Measurements from ENCODE around the gene FBL. TPM values are rescaled to one million over a fixed set of nuclear protein-coding genes. Genes with fewer than 3 reads are reported as not detected.
"Not testable (repeated sequence)": the region's sequence is repeated elsewhere in the genome, so short reads cannot be mapped to it uniquely, and the experiment has no call there.

The FBL gene
- total RNA-seq: 100 to 1,000 TPM; 482 to 499 TPM

DNA sequence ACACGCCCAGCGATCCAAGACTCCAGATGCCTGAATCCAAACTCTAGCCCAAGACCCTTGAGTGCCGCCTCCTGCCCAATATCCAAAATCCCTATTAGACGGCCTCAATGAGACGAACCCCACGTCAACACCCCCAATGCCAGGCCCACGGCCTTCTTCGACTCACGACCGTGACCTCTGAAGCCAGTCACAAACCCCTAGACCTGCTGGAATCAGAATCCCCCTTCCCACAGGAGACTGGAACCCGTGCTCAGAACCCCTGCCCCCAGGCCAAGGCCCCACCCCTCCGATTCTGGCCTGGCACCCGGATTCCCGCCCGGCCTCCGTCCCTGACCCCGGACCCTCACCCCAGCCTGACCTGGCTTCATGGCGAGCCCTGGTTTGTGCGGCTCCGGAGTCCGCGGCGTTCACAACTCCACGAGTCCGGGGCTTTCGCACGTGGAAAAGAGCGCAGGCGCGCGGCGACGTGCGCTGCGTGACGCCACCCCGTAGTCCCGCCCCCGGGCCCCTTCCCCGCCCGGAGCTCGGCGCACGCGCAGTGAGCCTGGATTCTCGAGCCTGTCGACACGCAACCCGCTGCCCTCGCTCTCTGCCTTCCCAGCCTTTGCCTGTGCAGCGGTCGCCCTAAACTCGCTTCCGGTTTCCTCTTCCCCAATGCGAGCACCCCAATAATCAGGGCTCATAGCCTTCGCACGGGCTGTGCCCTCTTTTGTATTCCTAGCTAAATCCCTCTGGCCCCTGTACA lies at the start of gene FBL:
Gene FBL (minus strand): TSS at position 447 of the 745 bp plus-strand sequence. CDS start 79 bp downstream, at position 368.
- Mint-ChIP-seq H3K4me1 (ENCODE audit: low read depth) (peaks cover 49% of the 10 kb centered on the region), H3K9me3 (no peaks in the 10 kb centered on the region), H3K4me3 (peak within 1 kb of the TSS; percentile 79 to 94), H3K27me3 (ENCODE audit: low read depth) (no peaks in the 10 kb centered on the region), H3K36me3 (ENCODE audit: insufficient read depth in 2 of 2) (peaks cover 3 to 5% of the 10 kb centered on the region in 2 donors), H3K27ac (peak within 1 kb of the TSS; percentile 100)
- DNase-seq (peak; percentile 98 to 99), ATAC-seq (replicated peaks in 1 of 2) (peak; percentile 96)

DNA sequence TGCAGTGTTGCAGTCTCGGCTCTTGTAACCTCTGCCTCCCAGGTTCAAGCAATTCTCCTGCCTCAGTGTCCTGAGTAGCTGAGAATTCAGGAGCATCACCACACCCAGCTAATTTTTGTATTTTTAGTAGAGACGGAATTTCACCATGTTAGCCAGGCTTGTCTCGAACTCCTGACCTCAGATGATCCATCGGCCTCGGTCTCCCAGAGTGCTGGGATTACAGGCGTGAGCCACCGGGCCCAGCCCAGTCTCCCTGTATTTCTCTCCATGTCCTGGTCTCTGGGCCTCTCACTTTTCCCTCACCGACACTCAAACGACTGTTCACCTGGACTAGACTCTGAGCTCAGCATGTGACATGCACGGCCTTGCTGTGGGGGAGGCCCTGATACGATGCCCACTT lies 48.9 kb upstream of the FBL start:
- ATAC-seq (replicated peaks in 1 of 2); H3K27ac Mint-ChIP-seq; H3K9me3 Mint-ChIP-seq; H3K27me3 Mint-ChIP-seq (ENCODE audit: low read depth); H3K4me3 Mint-ChIP-seq; DNase-seq; H3K4me1 Mint-ChIP-seq (ENCODE audit: low read depth); H3K36me3 Mint-ChIP-seq (ENCODE audit: insufficient read depth in 2 of 2): not testable (repeated sequence)

- not testable (repeated sequence) for H3K4me1 Mint-ChIP-seq (ENCODE audit: low read depth); H3K4me3 Mint-ChIP-seq; DNase-seq; H3K27me3 Mint-ChIP-seq (ENCODE audit: low read depth); H3K27ac Mint-ChIP-seq; ATAC-seq (replicated peaks in 1 of 2); H3K36me3 Mint-ChIP-seq (ENCODE audit: insufficient read depth in 2 of 2); H3K9me3 Mint-ChIP-seq
Observed at GRCh38 chr19:39894236-39894606, 48.0 kb upstream of the FBL start.

GRCh38 chr19:39893366-39894235 lies 47.4 kb upstream of the FBL start:
- not testable (repeated sequence) for H3K27ac Mint-ChIP-seq; H3K36me3 Mint-ChIP-seq (ENCODE audit: insufficient read depth in 2 of 2); H3K4me1 Mint-ChIP-seq (ENCODE audit: low read depth); H3K9me3 Mint-ChIP-seq; H3K27me3 Mint-ChIP-seq (ENCODE audit: low read depth)
- DNase-seq (peak; percentile 35), ATAC-seq (replicated peaks in 1 of 2) (peak; percentile 30 to 37)
- H3K4me3 Mint-ChIP-seq: peak overlapping the region; percentile 4 to 53

DNA sequence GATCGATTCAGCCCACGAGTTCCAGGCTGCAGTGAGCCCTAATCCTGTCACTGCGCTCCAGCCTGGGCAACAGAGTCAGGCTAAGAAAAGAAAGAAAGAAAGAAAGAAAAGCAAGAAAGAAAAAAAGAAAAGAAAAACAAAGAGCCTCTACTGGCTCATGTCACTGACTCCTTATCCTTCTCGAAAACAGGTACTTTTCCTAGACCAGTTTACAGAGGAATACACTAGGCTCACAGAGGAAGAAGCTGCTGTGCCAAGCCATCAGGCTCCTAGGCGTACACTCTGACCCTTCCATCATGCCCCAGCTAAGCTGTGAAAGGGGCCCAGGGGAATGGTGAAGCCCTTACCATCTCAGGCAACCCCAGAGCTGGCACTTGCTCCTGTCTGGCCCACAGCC lies 46.3 kb upstream of the FBL start:
- not testable (repeated sequence) for H3K4me3 Mint-ChIP-seq; H3K36me3 Mint-ChIP-seq (ENCODE audit: insufficient read depth in 2 of 2); H3K27me3 Mint-ChIP-seq (ENCODE audit: low read depth); H3K9me3 Mint-ChIP-seq; ATAC-seq (replicated peaks in 1 of 2); H3K4me1 Mint-ChIP-seq (ENCODE audit: low read depth); DNase-seq
- peak overlapping the region; percentile 30 for H3K27ac Mint-ChIP-seq

DNA sequence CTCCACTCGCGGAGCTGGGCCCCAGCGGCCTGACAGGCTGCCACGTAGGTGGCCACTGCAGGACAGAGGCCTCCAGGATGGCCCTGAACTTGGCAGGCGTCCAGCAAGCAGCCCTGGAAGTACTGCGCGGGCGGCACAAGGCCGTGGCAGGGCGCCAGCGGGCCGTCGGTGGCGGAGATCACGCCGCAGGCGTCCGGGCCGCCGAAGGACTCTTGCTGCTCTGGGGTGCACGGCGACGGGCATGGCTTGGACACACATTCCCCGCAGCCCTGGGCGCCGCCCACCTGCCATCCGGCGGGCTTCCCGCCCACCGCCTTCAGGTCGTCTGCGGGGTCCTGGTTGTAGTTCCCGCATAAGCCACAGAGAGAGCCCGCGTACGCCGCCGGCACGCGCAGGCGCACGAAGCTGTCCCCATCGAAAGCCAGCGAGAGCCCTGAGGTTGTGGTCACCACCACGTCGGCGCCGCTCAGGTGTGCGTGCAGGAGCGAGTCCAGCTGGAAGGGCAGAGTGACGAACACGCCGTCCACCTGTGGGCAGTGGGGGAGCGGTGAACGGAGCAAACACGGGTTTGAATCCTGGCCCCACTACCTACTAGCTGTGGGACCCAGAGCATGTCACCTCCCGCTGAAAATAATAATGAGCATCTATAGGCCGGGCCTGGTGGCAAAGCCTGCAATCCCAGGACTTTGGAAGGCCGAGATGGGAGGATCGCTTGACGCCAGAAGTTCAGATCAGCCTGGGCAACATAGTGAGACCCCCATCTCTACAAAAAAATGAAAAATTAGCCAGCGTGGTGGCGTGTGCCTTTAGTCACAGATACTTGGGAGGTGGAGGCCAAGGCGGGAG lies 45.7 kb upstream of the FBL start:
- H3K9me3 Mint-ChIP-seq, DNase-seq: not testable (repeated sequence)

DNA sequence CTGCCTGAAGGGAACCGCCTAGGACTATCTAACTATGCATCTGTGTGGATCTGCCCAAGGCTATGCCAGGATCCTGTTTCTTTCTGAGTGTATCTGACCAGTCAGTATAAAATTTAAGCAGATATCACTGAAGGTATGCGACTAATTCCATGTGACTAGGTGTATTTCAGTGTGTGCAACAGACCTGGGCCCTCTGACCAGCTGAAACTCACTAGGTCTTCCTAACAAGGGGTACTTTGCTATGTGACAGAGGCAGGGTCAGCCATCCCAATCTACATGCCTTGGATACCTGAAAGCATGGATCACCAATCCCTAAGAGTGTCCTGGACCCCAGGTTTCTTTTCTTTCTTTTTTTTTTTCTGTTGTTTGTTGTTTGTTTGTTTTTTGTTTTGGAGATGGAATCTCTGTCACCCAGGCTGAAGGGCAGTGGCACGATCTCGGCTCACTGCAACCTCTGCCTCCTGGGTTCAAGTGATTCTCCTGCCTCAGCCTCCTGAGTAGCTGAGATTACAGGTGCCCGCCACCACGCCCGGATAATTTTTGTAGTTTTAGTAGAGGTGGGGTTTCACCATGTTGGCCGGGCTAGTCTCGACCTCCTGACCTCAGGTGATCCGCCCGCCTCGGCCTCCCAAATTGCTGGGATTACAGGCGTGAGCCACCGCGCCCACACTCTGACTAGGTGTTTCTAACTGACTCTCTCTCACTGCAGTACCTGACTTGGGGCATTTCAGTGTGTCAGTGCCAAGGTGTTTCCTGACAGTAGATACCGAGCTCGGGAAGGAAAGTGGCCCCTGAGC lies 44.8 kb upstream of the FBL start:
- H3K4me3 Mint-ChIP-seq: no peak overlapping the region
- no peak overlapping the region for H3K27ac Mint-ChIP-seq
- no peaks in the 10 kb centered on the region for H3K36me3 Mint-ChIP-seq (ENCODE audit: insufficient read depth in 2 of 2)
- no peaks in the 10 kb centered on the region for H3K27me3 Mint-ChIP-seq (ENCODE audit: low read depth)
- DNase-seq (no peak), ATAC-seq (replicated peaks in 1 of 2) (no peak)
- peaks cover 6% of the 10 kb centered on the region for H3K4me1 Mint-ChIP-seq (ENCODE audit: low read depth)
- no peaks in the 10 kb centered on the region for H3K9me3 Mint-ChIP-seq

More for the DNA sequence above, 45.7 kb upstream of the FBL start:
- not testable (repeated sequence) for H3K36me3 Mint-ChIP-seq (ENCODE audit: insufficient read depth in 2 of 2); ATAC-seq (replicated peaks in 1 of 2); H3K4me1 Mint-ChIP-seq (ENCODE audit: low read depth); H3K4me3 Mint-ChIP-seq; H3K27me3 Mint-ChIP-seq (ENCODE audit: low read depth)
- peak overlapping the region; percentile 30 for H3K27ac Mint-ChIP-seq

GRCh38 chr19:39889872-39890754 lies 43.9 kb upstream of the FBL start:
- H3K36me3 Mint-ChIP-seq (ENCODE audit: insufficient read depth in 2 of 2); H3K27ac Mint-ChIP-seq; H3K27me3 Mint-ChIP-seq (ENCODE audit: low read depth); DNase-seq; H3K9me3 Mint-ChIP-seq; H3K4me3 Mint-ChIP-seq; H3K4me1 Mint-ChIP-seq (ENCODE audit: low read depth): not testable (repeated sequence)
- ATAC-seq (replicated peaks in 1 of 2): peak in 1 of 2 donors; percentile 16

DNA sequence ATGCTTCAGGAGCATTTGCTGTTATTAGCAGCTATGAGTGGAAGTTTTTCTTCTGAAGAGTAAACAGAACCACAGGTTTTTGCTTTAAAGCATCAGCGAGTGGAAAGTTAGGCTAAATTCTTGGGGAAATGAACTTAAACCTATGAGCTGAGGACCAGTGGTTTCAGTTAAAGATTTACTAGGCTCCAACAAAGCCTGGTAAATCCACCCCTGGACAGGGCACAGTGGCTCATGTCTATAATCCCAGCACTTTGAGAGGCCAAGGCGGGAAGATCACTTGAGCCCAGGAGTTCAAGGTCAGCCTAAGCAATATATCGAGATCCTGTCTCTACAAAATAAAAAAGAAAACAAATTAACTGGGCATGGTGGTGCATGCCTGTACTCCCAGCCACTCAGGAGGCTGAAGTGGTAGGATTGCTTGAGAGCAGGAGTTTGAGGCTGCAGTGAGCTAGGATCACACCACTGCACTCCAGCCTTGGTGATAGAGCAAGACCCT lies 41.3 kb upstream of the FBL start:
- not testable (repeated sequence) for H3K27me3 Mint-ChIP-seq (ENCODE audit: low read depth); DNase-seq; H3K36me3 Mint-ChIP-seq (ENCODE audit: insufficient read depth in 2 of 2); ATAC-seq (replicated peaks in 1 of 2); H3K9me3 Mint-ChIP-seq; H3K4me3 Mint-ChIP-seq; H3K27ac Mint-ChIP-seq; H3K4me1 Mint-ChIP-seq (ENCODE audit: low read depth)

DNA sequence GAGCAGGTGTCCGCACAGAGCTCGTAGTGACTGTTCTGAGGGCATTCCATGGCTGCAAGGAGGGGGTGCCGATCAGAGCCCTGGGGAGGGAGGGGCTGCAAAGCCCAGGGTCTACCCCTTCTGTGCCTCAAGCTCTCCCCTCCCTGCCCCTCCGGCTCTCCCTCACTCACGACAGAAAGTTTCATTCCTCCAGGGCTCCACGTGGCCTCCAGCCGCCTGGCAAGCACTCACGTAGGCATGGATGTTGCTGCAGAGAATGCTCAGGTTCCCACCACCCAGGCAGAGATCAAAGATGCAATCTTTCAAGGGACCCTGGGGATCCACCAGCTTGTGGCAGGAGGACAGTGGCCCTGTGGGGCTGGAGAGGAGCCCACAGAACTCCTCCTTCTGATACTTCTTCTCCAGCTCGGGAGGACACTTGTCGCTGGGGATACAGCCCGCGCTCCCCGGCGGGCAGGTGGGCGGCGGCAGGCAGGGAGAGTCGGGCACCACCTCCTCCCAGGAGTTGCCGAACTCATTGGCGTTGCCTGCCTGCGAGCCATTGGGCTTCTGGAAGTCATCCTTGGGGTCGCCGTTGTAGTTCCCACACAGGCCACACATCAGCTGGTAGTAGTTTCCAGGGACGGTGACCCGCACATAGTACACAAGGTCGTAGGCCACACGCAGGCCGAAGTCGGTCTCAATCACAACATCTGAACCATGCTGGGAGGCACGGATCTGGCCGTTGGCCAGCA lies 39.8 kb upstream of the FBL start:
- DNase-seq; H3K9me3 Mint-ChIP-seq; H3K27me3 Mint-ChIP-seq (ENCODE audit: low read depth); H3K27ac Mint-ChIP-seq; H3K36me3 Mint-ChIP-seq (ENCODE audit: insufficient read depth in 2 of 2); H3K4me1 Mint-ChIP-seq (ENCODE audit: low read depth); H3K4me3 Mint-ChIP-seq; ATAC-seq (replicated peaks in 1 of 2): not testable (repeated sequence)

DNA sequence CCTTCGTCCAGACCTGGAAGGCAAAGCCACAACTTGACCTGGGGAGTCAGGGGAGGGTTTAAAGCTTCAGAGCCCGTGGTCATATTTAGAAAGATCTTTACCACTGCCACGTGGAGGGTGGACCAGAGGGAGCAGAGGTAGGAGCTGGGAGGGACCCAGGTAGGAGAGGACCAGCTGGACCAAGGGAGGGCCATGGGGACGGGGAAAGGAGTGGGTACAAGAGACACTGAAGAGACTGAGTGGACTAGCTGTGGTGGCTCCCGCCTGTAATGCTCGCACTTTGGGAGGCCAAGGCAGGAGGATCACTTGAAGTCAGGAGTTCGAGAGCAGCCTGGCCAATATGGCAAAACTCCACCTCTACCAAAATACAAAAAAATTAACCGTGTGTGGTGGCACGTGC lies 38.5 kb upstream of the FBL start:
- H3K4me3 Mint-ChIP-seq: not testable (repeated sequence)

More for the DNA sequence above, 38.5 kb upstream of the FBL start:
- not testable (repeated sequence) for DNase-seq; H3K36me3 Mint-ChIP-seq (ENCODE audit: insufficient read depth in 2 of 2); H3K4me1 Mint-ChIP-seq (ENCODE audit: low read depth); H3K27me3 Mint-ChIP-seq (ENCODE audit: low read depth); H3K9me3 Mint-ChIP-seq; ATAC-seq (replicated peaks in 1 of 2); H3K27ac Mint-ChIP-seq

All from activated T-cell treated with anti-CD3 and anti-CD28 coated beads, Interleukin-2, amount 50 U/mL, for 72 hours (primary cell).